Right ventricle myocardium inferior (tissue), 1 donor: ENCODE data around the gene CDH5. TPM values are rescaled to one million over a fixed set of nuclear protein-coding genes. Genes with fewer than 3 reads are reported as not detected.

ENCODE experiments used
- ATAC-seq: fragments of 200-7000 bp; cut with Tn5 transposase; one replicate; pipeline ENCODE4 v1.9.1; 2020; ENCODE audit warnings: mild to moderate bottlenecking, moderate library complexity
- DNase-seq: peaks from one replicate; pipeline ENCODE4 v3.0.0; 2021; ENCODE audit errors: missing footprints
- intact Hi-C: fragments of 100-400 bp; cut with DNase I; formaldehyde crosslinking; loops from one replicate; pipeline ENCODE4 v1.11.0; 2022
- total RNA-seq: library from RNA; stranded (reverse); fragmentation: NEBNext Ultra II Directional; extraction: Animal tissue kit (Norgen Biotek cat#: 25700); gene quantifications from one replicate; pipeline ENCODE4 v1.2.1, GENCODE V29; 2021
- donor health status: DM: no; HTN: yes; CAD: no; lungs with severe emphysema.

CDH5 gene
- total RNA-seq, 1 donor from 2014 or later = 58.4 TPM

DNA sequence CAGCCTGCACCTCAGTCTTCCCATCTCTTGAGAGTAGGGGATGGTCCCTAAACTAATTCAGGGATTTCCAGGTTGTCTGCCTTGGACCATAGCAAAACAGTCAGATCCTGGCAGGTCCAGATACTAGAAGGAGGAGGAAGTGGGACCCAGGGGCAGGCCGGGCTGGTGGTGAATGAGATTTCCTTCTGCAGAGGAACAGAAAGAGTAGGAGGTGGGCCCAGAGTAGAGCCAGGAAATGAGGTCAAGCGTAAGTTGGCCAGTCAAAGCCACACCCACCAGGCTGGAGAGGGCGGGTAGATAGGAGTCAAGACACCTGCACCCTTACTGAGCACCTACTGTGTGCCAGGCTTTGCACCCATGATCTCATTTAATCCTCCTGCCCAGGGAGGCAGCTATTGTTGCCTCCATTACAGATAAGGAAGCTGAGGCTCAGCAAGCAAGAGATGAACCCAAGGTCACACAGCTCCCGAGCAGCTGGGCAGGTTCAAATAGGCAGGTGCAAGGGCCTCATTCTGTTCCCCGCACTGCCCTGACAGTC lies 2.6 kb downstream of the CDH5 start:
- no peak for ATAC-seq
- intact Hi-C loops = no loop called here
- no peak for DNase-seq

DNA sequence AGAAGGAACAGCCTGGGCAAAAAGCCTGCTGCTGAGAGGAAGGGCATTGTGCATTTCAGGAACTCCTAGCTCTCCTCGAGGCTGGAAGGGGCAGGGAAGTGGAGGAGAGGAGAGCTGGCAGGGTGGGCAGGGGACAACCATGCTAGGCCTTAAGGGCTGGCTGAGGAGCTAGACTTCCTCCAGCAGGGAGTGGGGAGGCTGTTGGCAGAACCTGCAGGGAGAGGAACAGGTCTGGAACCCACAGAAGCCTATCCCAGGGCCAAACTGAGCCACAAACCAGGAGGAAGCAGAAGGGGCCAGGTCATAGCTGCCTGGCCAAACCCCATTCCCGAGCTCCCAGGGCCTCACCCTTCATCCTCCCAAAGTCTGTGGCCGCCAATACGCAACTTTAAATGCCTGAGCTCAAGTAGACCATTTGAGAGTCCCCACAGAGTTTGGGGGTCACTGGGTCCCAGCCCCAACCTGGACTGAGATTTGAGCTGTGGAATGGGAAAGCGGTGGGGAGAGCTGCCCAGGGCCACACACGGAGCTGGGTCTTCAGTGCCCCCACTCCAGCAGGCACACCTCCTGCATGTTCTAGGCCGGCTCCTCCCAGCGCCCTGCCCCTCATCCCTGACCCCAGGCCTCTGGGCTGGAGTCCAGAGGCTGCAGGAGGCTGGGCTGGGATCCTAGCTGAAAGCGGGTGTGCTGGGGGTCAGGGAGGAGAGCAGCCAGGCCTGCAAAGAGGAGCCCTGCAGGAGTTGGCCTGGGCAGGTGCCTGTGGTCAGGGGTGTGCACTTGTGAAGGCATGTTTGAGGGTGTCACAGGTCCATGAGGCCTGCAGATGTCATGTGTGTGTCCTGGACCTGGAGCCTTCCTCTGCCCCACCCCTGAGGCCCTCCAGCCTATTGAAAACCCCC lies 4.5 kb downstream of the CDH5 start:
- intact Hi-C loops = no loop called here
- DNase-seq (no peak), ATAC-seq (no peak)

DNA sequence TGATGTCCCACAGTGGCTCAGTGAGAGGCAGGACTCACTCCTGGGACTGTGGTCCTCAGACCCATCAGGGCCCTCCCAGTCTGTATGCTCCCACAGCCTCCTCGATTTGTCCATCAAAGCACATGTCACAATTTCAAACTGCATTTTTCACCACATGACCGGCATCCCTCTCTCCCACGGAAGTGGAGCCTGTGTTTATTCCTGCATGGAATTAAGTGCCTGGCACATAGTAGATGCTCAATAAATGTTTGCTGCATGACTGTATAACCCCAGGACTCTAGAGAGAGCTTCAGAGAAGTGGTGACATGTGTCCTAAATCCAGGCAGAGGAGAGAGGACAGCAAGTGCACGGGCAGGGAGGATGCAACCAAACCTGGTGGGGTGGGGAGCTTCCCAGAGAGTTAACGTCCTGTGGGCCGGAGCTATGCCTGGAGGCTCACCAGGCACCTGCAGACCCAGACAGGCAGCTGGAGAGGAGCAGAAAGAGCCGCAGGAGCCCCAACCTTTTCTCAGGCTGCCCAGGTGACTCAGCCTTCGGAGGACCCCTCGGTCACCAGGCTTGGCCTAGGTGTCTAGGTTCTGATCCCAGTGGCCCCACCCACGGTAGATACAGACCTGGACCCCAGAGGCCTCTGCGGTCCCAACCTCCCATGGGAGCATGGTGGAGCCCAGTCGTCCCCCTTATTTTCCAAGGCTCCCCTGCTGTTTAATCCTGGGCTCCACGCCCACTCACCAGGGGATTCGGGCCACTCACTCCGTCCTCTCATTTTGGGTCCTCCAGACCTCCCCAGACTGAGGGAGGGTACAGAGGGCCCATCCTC lies 5.8 kb downstream of the CDH5 start:
- intact Hi-C loops = no loop called here
- no peak for DNase-seq
- ATAC-seq = no peak

DNA sequence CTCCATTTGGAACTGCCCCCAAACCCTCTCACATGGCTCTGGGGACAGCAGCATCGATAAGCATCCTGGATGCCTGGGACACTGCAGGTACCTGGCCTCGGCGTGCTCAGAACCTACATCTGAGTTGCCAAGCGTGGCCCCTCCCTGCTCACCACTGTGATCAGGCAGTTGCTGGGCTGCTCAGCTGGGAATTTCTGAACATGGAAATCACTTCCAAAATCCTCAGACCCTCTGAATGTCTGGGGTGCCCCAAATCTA lies 6.3 kb downstream of the CDH5 start:
- intact Hi-C loops = no loop called here
- DNase-seq = no peak
- no peak for ATAC-seq

DNA sequence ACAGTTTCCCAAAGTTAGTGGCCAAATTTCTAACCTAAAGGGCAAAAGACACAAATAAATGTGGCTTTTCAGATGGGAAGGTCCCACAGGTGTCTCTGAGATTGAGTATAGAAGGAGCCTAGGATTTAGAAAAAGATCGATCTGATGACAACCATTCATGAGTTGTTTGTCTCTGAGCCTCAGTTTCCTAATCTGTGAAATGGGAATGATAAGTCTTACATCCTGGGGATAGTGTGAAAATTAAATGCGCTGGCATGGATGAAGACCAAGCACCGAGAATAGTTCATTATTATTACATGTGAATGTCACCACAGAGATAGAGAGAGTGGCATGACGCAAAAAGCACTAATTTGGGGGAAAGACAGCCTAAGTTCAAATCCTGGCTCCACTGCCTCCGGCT lies 7.2 kb downstream of the CDH5 start:
- ATAC-seq (no peak), DNase-seq (no peak)
- intact Hi-C loops = no loop called here

DNA sequence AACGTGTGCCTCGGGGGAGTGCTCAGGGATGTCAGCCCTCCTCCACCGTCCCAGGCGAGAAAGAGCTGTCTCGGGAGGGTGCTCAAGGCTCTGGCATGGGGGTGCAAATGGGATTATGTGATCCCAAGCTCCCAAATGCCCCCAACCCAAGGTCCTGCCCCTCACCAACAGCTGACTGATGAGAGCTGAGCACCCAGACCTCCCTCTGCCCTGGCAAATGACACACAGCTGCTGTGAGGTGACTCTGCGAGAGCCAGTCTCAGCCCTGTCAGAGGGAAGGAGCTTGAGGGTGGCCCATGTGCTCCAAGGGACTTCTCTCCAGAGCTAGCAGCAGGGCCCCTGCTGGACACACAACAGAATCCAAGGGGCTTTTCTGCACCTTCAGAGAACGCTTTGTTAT lies 7.7 kb downstream of the CDH5 start:
- no peak for DNase-seq
- no peak for ATAC-seq
- intact Hi-C loops = no loop called here

GRCh38 chr16:66375451-66375850 lies 9.0 kb downstream of the CDH5 start:
- ATAC-seq (no peak), DNase-seq (no peak)
- intact Hi-C loops = no loop called here

DNA sequence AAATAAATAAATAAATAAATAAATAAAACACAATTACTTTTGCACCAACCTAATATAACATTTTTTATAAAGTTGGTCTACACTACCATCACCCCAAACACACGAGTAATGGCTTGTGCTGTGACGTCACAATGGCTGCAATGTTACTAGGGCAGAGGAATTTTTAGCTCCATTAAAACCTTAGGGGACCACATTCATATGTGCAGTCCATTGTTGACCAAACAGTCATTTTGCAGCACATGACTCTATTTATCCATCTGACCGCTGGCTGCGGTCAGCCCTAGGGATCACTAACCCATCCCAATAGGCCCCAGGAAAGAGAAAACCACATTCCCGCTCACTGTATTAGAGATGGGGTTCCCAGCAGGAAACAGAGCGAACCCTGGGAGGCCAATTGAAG lies 9.6 kb downstream of the CDH5 start:
- intact Hi-C loops = no loop called here
- DNase-seq (no peak), ATAC-seq (no peak)

- no peak for ATAC-seq
- intact Hi-C loops = no loop called here
- DNase-seq = no peak
Observed at GRCh38 chr16:66376577-66377305, 10.2 kb downstream of the CDH5 start.

DNA sequence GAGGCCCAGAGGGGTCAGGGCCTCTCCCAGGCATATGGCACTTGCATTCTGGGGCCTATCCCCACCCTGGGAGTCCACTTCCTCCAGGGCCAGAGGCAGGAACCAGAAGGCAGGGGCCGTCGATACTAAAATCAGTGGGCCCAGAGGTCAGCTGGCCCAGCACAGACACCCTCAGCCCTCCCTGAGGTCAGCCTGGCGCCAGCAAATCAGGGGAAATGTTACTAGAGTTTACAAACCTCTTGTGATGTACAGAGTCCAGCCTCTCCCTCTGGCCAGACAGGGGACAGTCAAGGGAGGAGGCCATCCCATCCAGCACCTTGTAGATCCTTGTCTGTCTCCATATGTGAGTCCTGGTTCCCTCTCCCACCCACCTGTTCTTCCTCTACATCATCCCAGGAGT lies 10.8 kb downstream of the CDH5 start:
- ATAC-seq (no peak), DNase-seq (no peak)
- intact Hi-C loops = no loop called here

DNA sequence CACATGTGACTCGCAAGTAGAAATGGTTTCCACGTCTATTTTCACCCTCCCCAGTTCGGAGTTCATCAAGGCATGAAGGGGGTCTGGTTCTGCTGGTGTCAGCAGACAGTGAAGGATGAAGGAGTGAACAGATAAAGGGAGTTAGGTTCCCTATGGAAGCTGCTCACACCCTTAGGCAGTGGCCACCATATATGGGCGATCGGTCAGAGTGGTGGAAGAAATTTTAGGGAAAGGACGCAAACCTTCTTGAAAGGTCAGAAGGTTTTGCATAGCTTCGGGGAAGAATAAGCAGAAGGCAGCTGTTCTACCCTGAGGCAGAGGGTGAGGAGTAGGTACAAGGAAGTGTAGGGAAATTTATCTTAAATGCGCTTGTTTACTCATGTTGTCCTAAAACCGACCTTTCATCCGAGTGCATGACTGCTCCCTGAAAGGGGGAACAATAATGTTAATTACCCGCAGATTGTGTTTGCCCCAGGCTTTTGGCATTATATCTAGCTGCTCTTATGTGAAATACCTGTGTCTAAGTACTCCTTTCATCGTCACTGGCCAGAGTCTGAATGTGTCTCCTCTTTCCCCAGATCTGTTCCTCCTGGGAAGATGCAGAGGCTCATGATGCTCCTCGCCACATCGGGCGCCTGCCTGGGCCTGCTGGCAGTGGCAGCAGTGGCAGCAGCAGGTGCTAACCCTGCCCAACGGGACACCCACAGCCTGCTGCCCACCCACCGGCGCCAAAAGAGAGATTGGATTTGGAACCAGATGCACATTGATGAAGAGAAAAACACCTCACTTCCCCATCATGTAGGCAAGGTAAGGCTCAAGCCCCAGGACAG lies 12.5 kb downstream of the CDH5 start:
- intact Hi-C loops = no loop called here
- DNase-seq = no peak
- ATAC-seq = no peak

GRCh38 chr16:66379571-66379941 lies 13.1 kb downstream of the CDH5 start:
- ATAC-seq (no peak), DNase-seq (no peak)
- intact Hi-C loops = no loop called here

GRCh38 chr16:66380421-66380820 lies 13.9 kb downstream of the CDH5 start:
- ATAC-seq = no peak
- DNase-seq = no peak
- intact Hi-C loops = no loop called here

- ATAC-seq = peak; percentile 10
- DNase-seq = no peak
- intact Hi-C loops = loop anchor here (2.0 kb wide), 1 partner anchor 15 kb away; the partner anchor contains the start of gene CDH5
Observed at GRCh38 chr16:66381585-66382170, 15.2 kb downstream of the CDH5 start.

GRCh38 chr16:66382171-66382965 lies 15.9 kb downstream of the CDH5 start:
- DNase-seq (no peak), ATAC-seq (peak; percentile 61)
- intact Hi-C loops = loop anchor here (2.0 kb wide), 1 partner anchor 16 kb away; the partner anchor contains the start of gene CDH5

- intact Hi-C loops = loop anchor here (2.0 kb wide), 1 partner anchor 16 kb away; the partner anchor contains the start of gene CDH5
- no peak for ATAC-seq
- DNase-seq = no peak
Observed at GRCh38 chr16:66382966-66383299, 16.4 kb downstream of the CDH5 start.

DNA sequence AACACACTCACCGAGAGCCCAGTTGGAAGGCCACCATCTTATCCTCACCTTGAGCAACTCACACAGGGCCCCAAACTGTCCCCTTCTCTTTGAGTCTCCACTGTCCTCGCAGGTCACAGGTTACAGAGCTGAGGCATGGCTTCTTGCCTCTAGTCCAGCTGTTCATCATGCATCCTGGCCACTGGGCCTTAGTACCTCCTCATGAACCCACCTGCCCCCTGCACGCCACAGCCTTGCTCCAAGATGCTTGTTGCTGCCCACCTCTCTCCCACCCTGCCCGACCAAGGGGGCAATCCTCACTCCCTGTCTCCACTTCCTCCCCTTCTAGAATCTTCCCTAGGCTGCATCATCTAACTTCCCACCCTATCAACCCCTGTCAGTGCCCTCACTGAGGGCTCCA lies 17.1 kb downstream of the CDH5 start:
- ATAC-seq (no peak), DNase-seq (no peak)
- intact Hi-C loops = loop anchor here (2.0 kb wide), 1 partner anchor 17 kb away; the partner anchor contains the start of gene CDH5
